Activated B cell treated with CpG ODN at 0.5 μM for 24 hours (primary cell): ENCODE results near the gene AGBL4. TPM values are rescaled to one million over a fixed set of nuclear protein-coding genes. Genes with fewer than 3 reads are reported as not detected.

Source experiments
- ATAC-seq: fragments of 200-7000 bp; cut with Tn5 transposase; one replicate; pipeline ENCODE4 v1.10.0; 2021; ENCODE audit warnings: low read depth, mild to moderate bottlenecking, moderate library complexity
- CTCF ChIA-PET: fragments of 350-600 bp; sonication (Branson Sonifier 250); formaldehyde crosslinking; loops from one replicate; lab custom pipeline; 2021; ENCODE audit warnings: antibody characterized with exemption; lab: Charles Lee
- POLR2A ChIA-PET: fragments of 350-600 bp; sonication (Branson Sonifier 250); formaldehyde crosslinking; loops from one replicate; lab custom pipeline; 2021; ENCODE audit warnings: antibody characterized with exemption; lab: Charles Lee
- DNase-seq: peaks from one replicate; pipeline ENCODE4 v3.0.0; 2022
- H3K27ac Mint-ChIP-seq: one replicate; pipeline ENCODE4 v1.8.0; 2020; ENCODE audit warnings: mixed read lengths
- H3K27me3 Mint-ChIP-seq: one replicate; pipeline ENCODE4 v1.8.0; 2021; ENCODE audit warnings: mixed read lengths
- H3K36me3 Mint-ChIP-seq: one replicate; pipeline ENCODE4 v1.8.0; 2021; ENCODE audit warnings: low read depth, mixed read lengths
- H3K4me1 Mint-ChIP-seq: one replicate; pipeline ENCODE4 v1.8.0; 2021; ENCODE audit warnings: mixed read lengths
- H3K4me3 Mint-ChIP-seq: one replicate; pipeline ENCODE4 v1.8.0; 2020; ENCODE audit warnings: mild to moderate bottlenecking, mixed read lengths
- H3K9me3 Mint-ChIP-seq: one replicate; pipeline ENCODE4 v1.8.0; 2020; ENCODE audit warnings: mixed read lengths
- intact Hi-C: fragments of 100-400 bp; cut with micrococcal nuclease; formaldehyde crosslinking; loops from one replicate; pipeline ENCODE4 v1.15.1; 2024
- total RNA-seq: library from RNA; stranded (reverse); gene quantifications from 2 replicates; pipeline ENCODE4 v1.2.3, GENCODE V29; 2022
- TF ChIP-seq, protein P1 (sequence below): fragments of 200-600 bp; IDR thresholded peaks from one replicate; pipeline ENCODE4 v1.8.0; 2022; ENCODE audit warnings: antibody characterized with exemption, mild to moderate bottlenecking

Gene AGBL4
- total RNA-seq, 1 donor from 2014 or later: 0.24 TPM

DNA sequence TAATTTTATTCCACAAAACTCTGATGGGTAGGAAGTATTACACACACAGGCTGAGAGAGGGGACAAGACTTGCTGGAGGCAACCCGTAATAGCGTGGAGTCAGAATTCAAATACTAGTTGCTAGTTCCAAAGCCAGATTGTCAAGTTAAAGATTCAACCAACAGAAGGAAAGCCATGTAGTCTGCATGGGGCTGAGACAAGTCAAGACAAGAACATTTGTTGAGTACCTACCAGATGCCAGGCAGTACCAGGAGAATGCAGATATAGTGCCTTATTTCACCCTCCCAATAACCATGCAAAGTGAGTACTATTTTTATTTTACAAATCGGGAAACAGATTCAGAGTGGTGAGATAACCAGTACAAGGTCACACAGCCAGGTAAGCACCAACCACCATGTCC is 1441.3 kb downstream of the AGBL4 start:
- no peaks in the 10 kb centered on the region for H3K27me3 Mint-ChIP-seq
- H3K4me1 Mint-ChIP-seq: no peaks in the 10 kb centered on the region
- no peak overlapping the region for H3K4me3 Mint-ChIP-seq

DNA sequence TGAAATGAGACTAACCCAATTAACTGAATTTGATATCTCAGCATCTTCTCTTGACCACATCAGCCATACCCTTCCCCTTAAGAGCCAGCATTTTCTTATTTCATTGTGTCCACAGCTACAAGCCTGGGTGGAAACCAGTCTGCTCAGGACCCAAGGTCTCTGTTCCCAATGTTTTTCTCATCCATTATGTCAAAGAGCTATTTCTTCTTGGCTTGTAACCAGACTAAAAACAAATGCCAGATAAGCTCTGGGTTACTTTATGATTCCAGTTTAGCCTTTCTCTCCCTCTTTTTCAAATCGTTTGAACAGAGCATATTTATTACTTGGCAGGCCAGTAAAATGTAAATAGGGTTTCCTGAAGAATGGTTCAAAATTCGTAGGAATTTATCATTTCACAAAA is 1442.5 kb downstream of the AGBL4 start:
- ATAC-seq (no peak), DNase-seq (no peak)
- H3K9me3 Mint-ChIP-seq: no peaks in the 10 kb centered on the region
- H3K36me3 Mint-ChIP-seq: no peaks in the 10 kb centered on the region
- intact Hi-C loops: no loop called here
- no peaks in the 10 kb centered on the region for H3K27me3 Mint-ChIP-seq
- TF ChIP-seq, protein P1, sequence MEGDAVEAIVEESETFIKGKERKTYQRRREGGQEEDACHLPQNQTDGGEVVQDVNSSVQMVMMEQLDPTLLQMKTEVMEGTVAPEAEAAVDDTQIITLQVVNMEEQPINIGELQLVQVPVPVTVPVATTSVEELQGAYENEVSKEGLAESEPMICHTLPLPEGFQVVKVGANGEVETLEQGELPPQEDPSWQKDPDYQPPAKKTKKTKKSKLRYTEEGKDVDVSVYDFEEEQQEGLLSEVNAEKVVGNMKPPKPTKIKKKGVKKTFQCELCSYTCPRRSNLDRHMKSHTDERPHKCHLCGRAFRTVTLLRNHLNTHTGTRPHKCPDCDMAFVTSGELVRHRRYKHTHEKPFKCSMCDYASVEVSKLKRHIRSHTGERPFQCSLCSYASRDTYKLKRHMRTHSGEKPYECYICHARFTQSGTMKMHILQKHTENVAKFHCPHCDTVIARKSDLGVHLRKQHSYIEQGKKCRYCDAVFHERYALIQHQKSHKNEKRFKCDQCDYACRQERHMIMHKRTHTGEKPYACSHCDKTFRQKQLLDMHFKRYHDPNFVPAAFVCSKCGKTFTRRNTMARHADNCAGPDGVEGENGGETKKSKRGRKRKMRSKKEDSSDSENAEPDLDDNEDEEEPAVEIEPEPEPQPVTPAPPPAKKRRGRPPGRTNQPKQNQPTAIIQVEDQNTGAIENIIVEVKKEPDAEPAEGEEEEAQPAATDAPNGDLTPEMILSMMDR: no peak
- H3K27ac Mint-ChIP-seq: no peak overlapping the region
- H3K4me1 Mint-ChIP-seq: no peaks in the 10 kb centered on the region
- POLR2A ChIA-PET: no interaction called here
- CTCF ChIA-PET: interaction anchor here (1.4 kb wide), 1 partner anchor 9 kb away, joined by 5 read pairs; no protein-coding TSS in a partner anchor
- H3K4me3 Mint-ChIP-seq: no peak overlapping the region

More for the DNA sequence above, 1441.3 kb downstream of the AGBL4 start:
- ATAC-seq (no peak), DNase-seq (no peak)
- ChIA-PET CTCF (no interaction called here), POLR2A (no interaction called here)
- no peak overlapping the region for H3K27ac Mint-ChIP-seq
- H3K36me3 Mint-ChIP-seq: no peaks in the 10 kb centered on the region
- intact Hi-C loops: no loop called here
- TF ChIP-seq, protein P1: no peak
- H3K9me3 Mint-ChIP-seq: no peaks in the 10 kb centered on the region

DNA sequence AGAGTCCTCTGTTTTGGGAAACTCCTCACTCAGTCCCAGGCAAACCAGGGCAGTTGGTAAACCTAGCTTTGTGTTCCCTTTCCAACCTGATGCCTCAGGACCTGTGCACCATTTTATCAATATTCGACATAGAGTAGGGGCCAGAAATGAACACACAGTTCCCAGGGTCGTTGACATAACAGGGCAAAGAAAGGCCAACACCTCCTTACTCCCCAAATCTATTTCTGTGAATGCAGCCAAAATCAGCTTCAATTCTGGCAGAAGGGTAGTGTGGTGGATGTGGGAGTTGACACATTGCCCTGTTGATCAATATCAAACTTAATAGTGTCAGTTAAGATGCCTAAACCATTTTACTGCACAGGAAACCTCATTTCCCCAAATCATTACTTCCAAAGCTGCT is 1447.2 kb downstream of the AGBL4 start:
- POLR2A ChIA-PET: no interaction called here
- H3K27me3 Mint-ChIP-seq: peaks cover 1% of the 10 kb centered on the region
- ATAC-seq (no peak), DNase-seq (no peak)
- no peak overlapping the region for H3K4me3 Mint-ChIP-seq
- TF ChIP-seq, protein P1: no peak
- no peak overlapping the region for H3K27ac Mint-ChIP-seq
- H3K9me3 Mint-ChIP-seq: no peaks in the 10 kb centered on the region
- intact Hi-C loops: no loop called here
- H3K4me1 Mint-ChIP-seq: no peaks in the 10 kb centered on the region
- H3K36me3 Mint-ChIP-seq: no peaks in the 10 kb centered on the region
- CTCF ChIA-PET: interaction anchor here (1.4 kb wide), 1 partner anchor 241 kb away, joined by 3 read pairs; no protein-coding TSS in a partner anchor

DNA sequence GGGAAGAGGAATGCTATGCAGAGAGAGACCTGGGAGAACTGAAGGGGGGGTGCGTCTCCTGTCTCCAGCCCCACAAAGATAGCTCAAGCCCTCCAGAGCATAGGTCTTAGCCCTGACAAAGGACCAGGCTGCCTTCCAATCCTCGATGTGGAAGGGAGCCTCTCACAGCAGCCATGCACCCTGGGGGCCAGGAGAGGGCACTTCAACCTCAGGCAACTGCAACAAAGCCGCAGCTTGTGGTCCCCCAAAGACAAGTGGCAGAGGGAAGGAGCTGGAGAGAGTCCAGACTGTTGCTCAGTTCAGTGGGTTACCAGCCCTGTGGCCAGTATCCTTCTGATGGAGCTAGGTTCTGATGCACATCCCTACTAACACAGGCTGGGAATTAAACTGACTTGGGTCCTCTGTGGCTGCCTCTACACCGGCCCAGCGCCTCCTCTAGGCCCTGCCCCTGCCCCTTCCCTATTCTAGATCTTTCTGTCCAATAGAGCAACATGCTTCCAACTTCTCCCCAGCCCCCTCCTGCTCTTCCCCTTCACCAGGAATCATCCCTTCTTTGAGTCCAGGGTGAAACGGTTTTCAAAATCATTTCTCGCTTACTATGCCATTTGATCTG is 1451.0 kb downstream of the AGBL4 start:
- intact Hi-C loops: loop anchor here (1.0 to 5.0 kb wide), 3 partner anchors 298 to 1776 kb away; no protein-coding TSS in a partner anchor
- no peak for DNase-seq
- Mint-ChIP-seq H3K27me3 (peaks cover 1% of the 10 kb centered on the region), H3K36me3 (no peaks in the 10 kb centered on the region), H3K4me3 (no peak overlapping the region), H3K9me3 (no peaks in the 10 kb centered on the region), H3K4me1 (no peaks in the 10 kb centered on the region), H3K27ac (no peak overlapping the region)
- POLR2A ChIA-PET: no interaction called here
- TF ChIP-seq, protein P1: no peak
- CTCF ChIA-PET: interaction anchor here (1.0 to 3.7 kb wide), 4 partner anchors 9 to 298 kb away, joined by 5 to 23 read pairs (median 6); no protein-coding TSS in a partner anchor
- no peak for ATAC-seq

DNA sequence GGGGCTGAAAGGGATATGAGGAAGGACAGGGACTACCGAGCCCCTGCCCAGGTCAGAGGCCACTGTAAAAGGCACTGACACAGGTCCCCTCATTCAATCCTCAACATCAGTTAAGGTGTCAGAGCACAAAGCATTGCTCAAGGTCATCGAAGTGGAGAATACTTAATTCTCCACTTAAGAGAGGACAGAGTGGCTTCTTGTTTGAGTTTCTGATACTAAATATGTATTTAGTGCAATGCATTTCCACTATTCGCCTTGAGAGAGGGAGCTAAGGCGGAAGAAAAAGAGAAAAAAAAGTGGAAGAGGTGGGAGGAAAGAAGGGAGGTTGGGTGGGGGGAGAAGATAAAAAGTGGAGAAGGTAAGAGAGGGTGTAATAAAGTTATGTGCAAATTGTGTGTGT is 1451.6 kb downstream of the AGBL4 start:
- Mint-ChIP-seq H3K27ac (no peak overlapping the region), H3K9me3 (no peaks in the 10 kb centered on the region), H3K27me3 (peaks cover 1% of the 10 kb centered on the region), H3K36me3 (no peaks in the 10 kb centered on the region), H3K4me3 (no peak overlapping the region), H3K4me1 (no peaks in the 10 kb centered on the region)
- ChIA-PET POLR2A (no interaction called here), CTCF (interaction anchor here (1.0 to 3.7 kb wide), 3 partner anchors 9 to 299 kb away, joined by 5 to 23 read pairs (median 8); no protein-coding TSS in a partner anchor)
- TF ChIP-seq, protein P1: no peak
- intact Hi-C loops: loop anchor here (1.0 to 5.0 kb wide), 3 partner anchors 298 to 1776 kb away; no protein-coding TSS in a partner anchor
- DNase-seq (no peak), ATAC-seq (no peak)
